ENCODE results near the gene IGFBP2. TPM values are rescaled to one million over a fixed set of nuclear protein-coding genes. Genes with fewer than 3 reads are reported as not detected.

Gene IGFBP2
- total RNA-seq, 1 experiment from 2014 or later: 363 TPM

GRCh38 chr2:216649574-216649973, 16.4 kb downstream of the IGFBP2 start:
- Histone ChIP-seq H4K20me1 (ENCODE audit: control insufficient read depth, insufficient read depth, insufficient read length) (no peaks in the 10 kb centered on the region), H4K91ac (ENCODE audit: insufficient read length, low read depth, low read length) (no peak overlapping the region), H4K8ac (replicated peaks; ENCODE audit: insufficient read length, low read depth, low read length) (no peak overlapping the region), H3K4ac (ENCODE audit: low read depth, low read length) (no peak overlapping the region), H2BK15ac (ENCODE audit: low read depth, low read length) (no peak overlapping the region), H3K4me1 (ENCODE audit: insufficient read depth, low read length) (peaks cover 8% of the 10 kb centered on the region; the same call in 1 of the 2 replicates), H3K23ac (ENCODE audit: insufficient read length, low read depth, low read length) (no peak overlapping the region), H3K9me3 (ENCODE audit: control insufficient read depth, low read depth, low read length) (no peaks in the 10 kb centered on the region), H2AK5ac (ENCODE audit: insufficient read length, low read length) (no peak overlapping the region), H3K23me2 (ENCODE audit: insufficient read length, low read depth, low read length, poor library complexity, severe bottlenecking) (no peaks in the 10 kb centered on the region), H3K4me2 (ENCODE audit: insufficient read depth, insufficient read length, low read length) (no peak overlapping the region), H4K5ac (ENCODE audit: insufficient read length, low read depth, low read length) (no peak overlapping the region), H2BK120ac (ENCODE audit: low read depth, low read length, poor library complexity, severe bottlenecking) (no peak overlapping the region), H3K27ac (ENCODE audit: insufficient read length, low read depth, low read length) (no peak overlapping the region), H2AFZ (ENCODE audit: low read length) (no peak overlapping the region), H3K56ac (ENCODE audit: insufficient read length, low read depth, low read length) (no peak overlapping the region), H3K14ac (ENCODE audit: insufficient read depth, low read length) (no peak overlapping the region), H2BK5ac (ENCODE audit: insufficient read length, low read length) (no peak overlapping the region), H2BK20ac (ENCODE audit: low read depth, low read length, poor library complexity, severe bottlenecking) (no peak overlapping the region), H3K9ac (ENCODE audit: extremely low read depth, insufficient read length, low read length) (no peak overlapping the region), H2BK12ac (ENCODE audit: insufficient read length, low read depth, low read length) (no peak overlapping the region), H3K18ac (ENCODE audit: insufficient read length, low read depth, low read length) (no peak overlapping the region), H3K79me1 (ENCODE audit: insufficient read depth, low read depth, low read length, poor library complexity, severe bottlenecking) (peaks cover 8% of the 10 kb centered on the region), H3K79me2 (ENCODE audit: insufficient read depth, low read length) (peaks cover 35% of the 10 kb centered on the region; the same call in 1 of the 2 replicates), H3K27me3 (ENCODE audit: insufficient read depth, low read length) (no peaks in the 10 kb centered on the region), H3T11ph (ENCODE audit: low read length) (no peak overlapping the region)
- Mint-ChIP-seq H3K27me3 (ENCODE audit: low read depth) (no peaks in the 10 kb centered on the region), H3K27ac (peak overlapping the region in 2 of 3 experiments; percentile 40 to 57; a peak in 3 of 7 replicates), H3K4me1 (peaks cover 56 to 67% of the 10 kb centered on the region in 2 experiments), H3K9me3 (peaks cover 0 to 5% of the 10 kb centered on the region in 2 experiments; a peak in 2 of 5 replicates), H3K36me3 (ENCODE audit: insufficient read depth in 1 of 3, low read depth in 3 of 3) (peaks cover 25 to 60% (median 43%) of the 10 kb centered on the region in 3 experiments), H3K4me3 (no peak overlapping the region)
- no CpG with 5 or more reads among the region's 5 CpGs for WGBS (ENCODE audit: extremely low coverage, insufficient read length, low lambda C conversion rate)
- no peak for TF ChIP-seq CTCF (conservative IDR thresholded peaks at IDR 0.05)
- DNase-seq: no peak
